GM15510 (cell line): ENCODE measurements around the gene TYRP1.

Experiments used
- POLR2A ChIP-seq: IDR thresholded peaks from 3 replicates; pipeline ENCODE4 v1.6.1; 2011; ENCODE audit warnings: borderline replicate concordance; ENCODE audit not compliant: insufficient read length; ENCODE audit errors: extremely low read depth

TYRP1 gene, protein sequence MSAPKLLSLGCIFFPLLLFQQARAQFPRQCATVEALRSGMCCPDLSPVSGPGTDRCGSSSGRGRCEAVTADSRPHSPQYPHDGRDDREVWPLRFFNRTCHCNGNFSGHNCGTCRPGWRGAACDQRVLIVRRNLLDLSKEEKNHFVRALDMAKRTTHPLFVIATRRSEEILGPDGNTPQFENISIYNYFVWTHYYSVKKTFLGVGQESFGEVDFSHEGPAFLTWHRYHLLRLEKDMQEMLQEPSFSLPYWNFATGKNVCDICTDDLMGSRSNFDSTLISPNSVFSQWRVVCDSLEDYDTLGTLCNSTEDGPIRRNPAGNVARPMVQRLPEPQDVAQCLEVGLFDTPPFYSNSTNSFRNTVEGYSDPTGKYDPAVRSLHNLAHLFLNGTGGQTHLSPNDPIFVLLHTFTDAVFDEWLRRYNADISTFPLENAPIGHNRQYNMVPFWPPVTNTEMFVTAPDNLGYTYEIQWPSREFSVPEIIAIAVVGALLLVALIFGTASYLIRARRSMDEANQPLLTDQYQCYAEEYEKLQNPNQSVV

DNA sequence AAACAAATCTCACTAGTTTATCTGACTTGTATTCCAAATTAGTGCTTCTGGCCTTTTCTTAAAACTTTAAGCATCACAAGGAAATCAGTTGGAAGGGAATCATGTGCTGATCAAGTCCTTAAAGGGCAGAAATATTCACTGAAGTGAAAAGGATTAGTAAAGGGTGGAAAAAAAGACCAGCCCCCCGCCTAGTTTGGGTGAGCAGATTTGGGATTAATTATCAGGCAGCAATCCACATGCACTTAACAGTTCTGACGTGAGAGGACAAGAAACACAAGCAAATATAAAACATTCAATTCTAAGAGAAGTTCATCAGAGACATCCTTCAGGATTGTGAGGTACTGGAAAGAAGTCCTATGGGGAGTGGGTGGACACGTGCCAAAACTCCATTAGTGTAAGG lies at the start of gene TYRP1:
Gene TYRP1 (plus strand): TSS at position 245 of the 400 bp plus-strand sequence. CDS start 612 bp downstream, outside the sequence.
- no peak for TF ChIP-seq POLR2A

DNA sequence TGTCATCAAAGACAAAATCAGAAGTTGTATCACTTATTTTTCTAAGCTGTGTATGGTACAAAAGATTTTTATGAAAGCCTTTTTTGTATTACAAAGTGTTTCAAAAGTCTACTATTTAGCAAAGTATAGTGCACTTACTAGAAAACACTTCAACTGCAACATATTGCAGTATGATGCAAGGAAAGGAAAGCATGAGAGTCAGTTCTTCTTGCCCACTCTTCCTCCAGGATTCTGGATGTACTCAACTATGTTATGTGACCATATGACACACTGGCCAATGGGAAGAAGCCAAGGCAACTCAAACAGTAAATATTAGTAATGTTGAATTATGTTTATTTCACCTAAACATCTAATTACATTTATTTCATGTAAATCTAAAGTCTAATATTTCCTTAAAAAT lies 49.5 kb upstream of the TYRP1 start:
- no peak for TF ChIP-seq POLR2A

DNA sequence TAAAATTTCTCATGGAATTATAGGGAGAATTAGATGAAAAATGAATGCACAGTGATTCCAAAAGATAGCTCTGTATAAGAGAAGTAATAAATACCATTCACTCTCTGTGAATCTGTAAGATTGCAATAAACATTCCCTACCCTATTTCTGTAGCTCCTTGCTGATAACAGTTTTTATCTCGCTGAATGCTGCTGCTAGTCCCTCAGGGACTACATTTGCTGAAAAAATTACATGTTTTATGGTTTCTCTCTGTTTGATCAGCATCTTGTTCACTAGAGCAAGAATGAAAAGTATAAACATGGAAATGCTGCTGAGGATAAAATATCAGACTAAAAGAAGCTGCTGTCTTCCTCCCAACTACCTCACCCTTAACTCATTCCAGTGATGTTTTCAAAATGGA lies 44.3 kb upstream of the TYRP1 start:
- TF ChIP-seq POLR2A, result no peak

DNA sequence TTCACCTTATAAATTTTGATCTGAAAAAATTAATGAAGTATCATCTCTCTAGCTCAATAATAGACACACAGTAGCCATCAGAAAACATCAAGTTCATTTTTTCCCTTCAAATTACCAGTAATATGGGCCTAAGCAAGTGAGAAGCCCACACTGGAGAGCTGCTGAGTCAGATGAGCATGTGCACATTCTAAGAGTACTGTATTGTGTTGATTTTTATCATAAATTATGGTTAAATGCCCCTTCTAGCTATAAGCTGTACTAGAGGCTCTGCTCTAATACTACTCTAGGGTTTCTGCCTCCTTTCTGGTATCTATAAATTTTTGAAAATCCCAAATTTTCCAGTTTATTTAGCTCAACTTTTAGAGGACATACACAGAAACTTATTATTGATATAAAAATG lies 42.1 kb upstream of the TYRP1 start:
- TF ChIP-seq POLR2A, result no peak

DNA sequence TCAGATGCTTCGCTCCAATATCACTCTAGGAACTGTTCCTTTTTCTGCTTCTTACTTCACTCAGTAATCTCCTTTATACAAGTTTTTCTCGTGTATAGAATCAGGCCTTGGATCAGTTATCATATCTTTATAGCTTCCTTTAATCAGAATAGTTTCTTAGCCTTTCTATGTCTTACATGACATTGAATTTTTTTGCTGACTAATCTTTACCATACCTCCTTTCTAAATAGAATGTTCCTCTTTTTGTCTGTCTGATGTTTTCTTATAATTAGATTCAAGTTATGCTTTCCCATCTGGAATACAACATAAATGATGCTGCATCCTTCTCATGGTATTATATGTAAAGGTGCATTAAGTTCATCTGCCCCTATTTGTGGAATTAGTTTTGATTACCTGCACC lies 40.2 kb upstream of the TYRP1 start:
- no peak for TF ChIP-seq POLR2A

DNA sequence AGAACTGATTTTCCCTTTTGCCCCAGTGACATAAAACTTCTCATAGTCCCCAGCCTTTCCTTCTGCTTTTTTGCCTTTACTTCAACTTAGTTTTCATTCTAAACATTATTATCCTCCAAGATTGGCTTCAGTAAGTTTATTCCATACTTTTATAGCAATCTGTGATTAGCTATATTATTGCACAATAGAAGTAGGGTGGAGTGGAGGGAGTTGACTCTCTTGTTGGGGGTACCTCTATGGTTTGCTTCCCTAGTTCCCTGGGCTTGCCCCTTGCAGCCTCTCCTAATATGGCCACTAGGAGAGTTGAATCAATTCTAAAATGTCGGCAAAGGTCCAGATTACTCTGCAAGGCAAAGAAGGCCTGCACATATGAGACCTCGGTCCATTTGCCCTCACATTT lies 36.4 kb upstream of the TYRP1 start:
- no peak for TF ChIP-seq POLR2A

DNA sequence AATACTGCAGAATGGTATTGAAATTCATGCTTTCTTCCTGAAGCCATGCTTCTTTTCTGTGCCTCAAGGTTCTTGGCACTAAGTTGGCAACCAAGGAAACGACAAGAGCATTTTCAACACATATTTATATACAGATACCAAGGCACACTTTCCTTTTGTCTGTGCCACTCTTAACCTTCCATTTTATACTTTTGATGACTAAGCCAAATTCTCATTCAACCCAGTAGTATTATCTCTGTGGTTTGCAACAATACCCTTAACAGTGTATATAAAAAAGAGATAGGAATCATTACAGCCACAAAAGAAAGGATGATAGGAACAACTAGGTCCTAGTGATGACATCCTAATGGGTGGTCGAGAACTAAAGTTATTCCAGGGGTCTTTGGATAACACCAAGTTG lies 36.0 kb upstream of the TYRP1 start:
- no peak for TF ChIP-seq POLR2A

DNA sequence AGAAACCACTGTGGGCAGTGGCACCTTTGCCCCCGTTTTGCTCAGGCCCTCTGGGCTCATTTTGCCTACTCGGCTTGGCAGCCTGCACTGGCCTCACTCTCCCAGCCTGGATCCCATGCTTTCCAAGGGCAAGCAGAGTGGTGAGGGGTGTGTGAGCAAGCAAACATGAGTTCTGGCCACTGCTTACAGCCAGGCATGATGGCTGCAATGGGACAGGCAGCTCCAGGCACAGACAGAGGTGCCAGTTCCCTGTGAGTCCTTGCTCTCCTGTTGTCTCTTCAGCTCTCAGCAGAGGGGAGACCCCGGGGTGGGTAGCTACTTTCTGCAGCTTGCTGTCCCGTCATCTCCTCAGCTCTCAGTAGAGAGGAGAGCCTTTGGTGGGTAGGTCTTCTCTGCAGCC lies 35.2 kb upstream of the TYRP1 start:
- no peak for TF ChIP-seq POLR2A

DNA sequence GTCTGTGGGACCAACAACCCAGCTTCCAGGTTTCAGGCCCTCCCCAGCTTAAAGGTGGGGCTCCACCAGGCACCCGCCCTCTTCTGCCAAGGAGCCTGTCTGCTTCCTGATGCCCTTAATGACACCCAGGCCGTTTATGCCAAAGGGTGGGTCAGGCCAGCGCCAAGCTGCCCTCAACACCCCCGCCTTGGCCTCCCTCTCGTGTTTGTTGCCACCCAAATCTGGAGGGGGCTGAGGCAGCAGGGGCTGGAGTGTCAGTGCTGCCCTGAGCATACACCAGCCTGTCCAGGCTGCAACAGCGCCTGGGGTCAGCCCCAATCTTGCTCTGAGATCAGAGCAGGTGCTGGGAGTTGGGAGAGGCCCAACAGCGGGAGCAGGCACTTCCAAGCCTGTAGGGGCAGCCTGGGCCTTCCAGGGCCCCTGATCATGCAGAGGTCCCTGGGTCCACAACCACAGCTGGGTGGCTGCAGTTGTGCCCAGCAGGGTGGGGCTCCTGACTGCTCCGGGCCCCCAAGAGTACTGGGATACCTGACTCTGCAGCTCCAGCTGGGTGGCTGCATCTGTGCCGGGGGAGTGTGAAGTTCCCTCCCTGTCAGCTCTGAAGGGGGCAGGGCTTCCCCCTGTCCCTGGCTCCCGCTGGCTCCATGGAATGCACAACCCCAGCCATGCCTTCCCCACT lies 34.5 kb upstream of the TYRP1 start:
- TF ChIP-seq POLR2A, result no peak

DNA sequence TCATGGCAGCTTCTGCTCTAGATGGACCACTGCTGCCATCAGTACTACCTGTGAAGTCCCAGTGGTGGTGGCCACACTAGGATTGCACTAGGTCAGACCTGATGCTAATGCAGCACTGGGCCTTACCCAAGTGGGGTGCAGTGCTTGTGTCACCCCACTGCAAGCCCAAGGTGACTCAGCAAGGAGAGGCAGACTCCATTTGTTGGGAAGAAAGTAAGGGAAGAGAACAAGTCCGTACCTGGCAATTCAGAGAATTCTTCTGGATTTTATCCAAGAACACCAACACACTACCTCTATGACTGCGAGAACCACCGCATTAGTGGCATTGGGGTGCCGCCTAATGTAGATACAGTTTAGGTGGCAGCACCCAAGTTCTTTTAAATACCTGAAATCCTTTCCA lies 34.0 kb upstream of the TYRP1 start:
- TF ChIP-seq POLR2A, result no peak

DNA sequence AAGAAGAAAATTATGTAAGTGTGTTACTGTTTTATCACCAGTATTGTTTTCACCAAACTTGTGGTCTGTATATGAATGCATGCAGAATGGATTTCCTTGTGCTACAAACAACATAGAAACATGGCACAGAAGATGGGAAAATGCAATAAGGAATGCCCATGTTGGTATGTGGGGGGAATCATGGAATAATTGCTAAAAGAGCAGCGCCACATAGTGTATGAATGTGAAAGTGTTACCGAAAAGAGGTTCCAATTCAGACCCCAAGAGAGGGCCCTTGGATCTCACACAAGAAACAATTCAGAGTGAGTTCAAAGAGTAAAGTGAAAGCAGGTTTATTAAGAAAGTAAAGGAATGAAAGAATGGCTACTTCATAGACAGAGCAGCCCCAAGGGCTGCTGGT lies 26.4 kb upstream of the TYRP1 start:
- TF ChIP-seq POLR2A, result no peak

DNA sequence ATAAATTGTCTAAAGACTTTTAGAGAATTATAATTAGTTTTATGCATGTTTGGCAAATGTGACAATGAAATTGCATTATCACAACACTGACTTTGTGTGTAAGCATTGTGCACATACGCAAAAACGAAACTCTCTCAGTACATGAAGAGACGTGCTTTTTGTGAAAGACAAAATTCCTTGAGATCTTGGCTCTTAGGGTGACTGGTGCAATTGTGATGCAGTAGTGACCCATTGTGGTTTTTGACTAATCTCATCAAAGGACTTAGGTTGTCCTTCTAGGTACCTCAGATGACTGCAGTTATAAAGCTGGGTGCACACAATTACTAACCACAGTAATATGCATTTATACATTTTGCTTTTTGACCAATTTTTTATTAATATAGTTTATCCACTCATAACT lies 25.3 kb upstream of the TYRP1 start:
- TF ChIP-seq POLR2A, result no peak

DNA sequence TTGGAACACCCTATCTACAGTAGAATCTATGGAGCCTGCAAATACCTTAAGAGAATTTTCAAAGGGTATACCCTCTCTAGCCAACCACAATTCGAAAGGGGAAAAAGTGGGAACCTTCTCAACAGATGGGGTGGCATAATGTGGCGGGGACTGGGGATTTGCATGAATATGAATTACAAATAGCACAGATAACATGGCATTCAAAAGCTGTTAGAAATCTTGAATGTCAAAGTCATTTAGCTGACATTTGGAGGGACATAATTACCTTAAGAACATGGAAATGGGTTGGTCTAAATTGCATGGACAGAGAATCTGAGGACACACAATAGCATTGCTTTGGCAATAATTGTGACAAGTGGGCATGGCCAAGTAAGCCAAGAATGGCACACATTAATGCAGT lies 23.2 kb upstream of the TYRP1 start:
- no peak for TF ChIP-seq POLR2A

DNA sequence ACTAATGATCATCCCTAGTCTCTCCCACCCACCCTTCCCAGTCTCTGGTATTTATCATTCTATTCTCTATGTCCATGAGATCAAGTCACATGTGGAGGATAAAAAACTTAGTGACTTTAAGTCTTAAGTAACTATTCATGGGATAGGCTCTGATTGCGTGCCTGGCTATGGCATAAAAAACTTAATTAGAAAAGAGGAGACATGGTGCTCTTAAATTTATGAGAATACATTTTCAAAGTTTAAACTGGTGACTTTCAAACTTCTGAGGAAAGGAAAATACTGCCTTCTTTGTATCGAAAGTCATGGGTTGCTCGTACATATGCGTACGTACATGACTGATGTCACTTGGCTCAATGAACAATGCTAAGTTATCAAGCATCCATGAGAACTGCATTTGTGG lies 18.2 kb upstream of the TYRP1 start:
- no peak for TF ChIP-seq POLR2A

DNA sequence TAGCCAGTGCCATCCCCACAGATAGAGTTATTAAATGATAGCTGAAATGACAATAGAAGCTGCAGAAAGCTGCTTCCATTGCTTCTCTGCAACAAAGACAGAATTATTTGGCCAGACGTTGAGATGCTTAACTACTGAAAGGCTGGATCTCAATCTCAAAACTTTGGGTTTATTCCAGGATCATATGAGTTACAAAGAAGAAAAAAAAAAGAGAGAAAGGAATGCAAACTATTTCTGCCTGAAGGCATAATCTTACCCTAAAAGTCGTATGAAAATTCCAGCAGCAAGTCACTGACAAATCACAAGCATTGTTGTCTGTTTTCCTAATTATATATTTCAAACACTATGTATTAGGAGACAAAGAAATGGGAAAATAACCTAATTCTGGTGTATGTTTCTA lies 12.8 kb upstream of the TYRP1 start:
- TF ChIP-seq POLR2A, result no peak

DNA sequence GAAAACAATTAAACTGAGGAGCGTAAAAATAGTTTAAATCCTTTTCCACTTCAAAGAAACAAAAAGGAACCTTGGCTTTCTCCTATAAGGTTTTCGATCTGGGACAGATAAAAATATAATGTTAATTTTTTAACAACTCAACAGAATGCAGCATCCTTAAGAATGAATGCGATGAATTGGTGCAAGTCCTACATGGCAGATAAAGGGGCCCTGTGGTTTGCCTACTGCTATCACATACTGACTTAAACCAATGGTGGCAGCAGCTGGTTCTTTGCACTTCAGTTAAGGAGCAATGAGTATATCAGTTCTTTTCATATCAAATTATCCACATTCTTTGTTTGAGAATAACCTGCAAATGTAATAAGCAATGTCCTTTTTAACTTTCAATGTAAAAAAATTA lies 12.4 kb upstream of the TYRP1 start:
- no peak for TF ChIP-seq POLR2A
